Right cardiac atrium (tissue), 5 donors: ENCODE data around the gene ITPKC. TPM values are rescaled to one million over a fixed set of nuclear protein-coding genes. Genes with fewer than 3 reads are reported as not detected.
"Not testable (repeated sequence)": the region's sequence is repeated elsewhere in the genome, so short reads cannot be mapped to it uniquely, and the experiment has no call there.

ENCODE experiments used
- ATAC-seq, 2 donors: fragments of 200-7000 bp; cut with Tn5 transposase; one replicate each; pipeline versions ENCODE4 v1.8.0 to v1.9.1; 2020; ENCODE audit warnings: moderate library complexity in 2 of 2, mild to moderate bottlenecking in 1 of 2
- DNase-seq, 3 donors: peaks; one replicate each; pipeline ENCODE4 v3.0.0-alpha.2; 2020
- H3K27ac ChIP-seq: one replicate; pipeline ENCODE4 v1.5.1; 2013; ENCODE audit warnings: mild to moderate bottlenecking, low read length, control low read depth, moderate library complexity
- H3K27me3 ChIP-seq: one replicate; pipeline ENCODE4 v1.6.1; 2013; ENCODE audit not compliant: control insufficient read depth, insufficient read depth
- H3K4me1 ChIP-seq: one replicate; pipeline ENCODE4 v1.6.1; 2013; ENCODE audit warnings: low read length; ENCODE audit not compliant: control insufficient read depth, insufficient read depth
- H3K4me3 ChIP-seq: one replicate; pipeline ENCODE4 v1.5.1; 2013; ENCODE audit warnings: low read length, control low read depth
- H3K9me3 ChIP-seq: one replicate; pipeline ENCODE4 v1.6.1; 2013; ENCODE audit warnings: low read length; ENCODE audit not compliant: control insufficient read depth
- WGBS: extraction: QIAGEN DNeasy Blood & Tissue Kit; methylation state at CpG from one replicate; pipeline ENCODE4 v1.1.7; 2013; 5-methylcytosine and 5-hydroxymethylcytosine counted together
- intact Hi-C, 4 donors: fragments of 100-400 bp; cut with DNase I; formaldehyde crosslinking; loops; one replicate each; pipeline versions ENCODE4 v1.11.0 to v1.14.0; 2022 to 2023
- polyA plus RNA-seq: library from polyadenylated mRNA; stranded (reverse); fragments of 200-250 nt; gene quantifications from one replicate; pipeline ENCODE4 v1.2.3, GENCODE V29; 2013
- total RNA-seq, 4 donors: library from RNA; stranded (reverse); fragmentation: NEBNext Ultra II Directional; extraction: Animal tissue kit (Norgen Biotek cat#: 25700); gene quantifications; one replicate each; pipeline ENCODE4 v1.2.1, GENCODE V29; 2021
- donor health status: healthy with polysubstance abuse.
- donor health status: DM: no; HTN: yes; CAD: no.
- donor health status: DM: no; HTN: no; CAD: no.
- donor health status: DM: no; HTN: yes; CAD: no; lungs with severe emphysema.
- donor health status: DM: yes; HTN: yes; CAD: no.

ITPKC gene
- total and polyA plus RNA-seq, 5 donors: 7.6 to 15.8 (median 12.4) TPM

DNA sequence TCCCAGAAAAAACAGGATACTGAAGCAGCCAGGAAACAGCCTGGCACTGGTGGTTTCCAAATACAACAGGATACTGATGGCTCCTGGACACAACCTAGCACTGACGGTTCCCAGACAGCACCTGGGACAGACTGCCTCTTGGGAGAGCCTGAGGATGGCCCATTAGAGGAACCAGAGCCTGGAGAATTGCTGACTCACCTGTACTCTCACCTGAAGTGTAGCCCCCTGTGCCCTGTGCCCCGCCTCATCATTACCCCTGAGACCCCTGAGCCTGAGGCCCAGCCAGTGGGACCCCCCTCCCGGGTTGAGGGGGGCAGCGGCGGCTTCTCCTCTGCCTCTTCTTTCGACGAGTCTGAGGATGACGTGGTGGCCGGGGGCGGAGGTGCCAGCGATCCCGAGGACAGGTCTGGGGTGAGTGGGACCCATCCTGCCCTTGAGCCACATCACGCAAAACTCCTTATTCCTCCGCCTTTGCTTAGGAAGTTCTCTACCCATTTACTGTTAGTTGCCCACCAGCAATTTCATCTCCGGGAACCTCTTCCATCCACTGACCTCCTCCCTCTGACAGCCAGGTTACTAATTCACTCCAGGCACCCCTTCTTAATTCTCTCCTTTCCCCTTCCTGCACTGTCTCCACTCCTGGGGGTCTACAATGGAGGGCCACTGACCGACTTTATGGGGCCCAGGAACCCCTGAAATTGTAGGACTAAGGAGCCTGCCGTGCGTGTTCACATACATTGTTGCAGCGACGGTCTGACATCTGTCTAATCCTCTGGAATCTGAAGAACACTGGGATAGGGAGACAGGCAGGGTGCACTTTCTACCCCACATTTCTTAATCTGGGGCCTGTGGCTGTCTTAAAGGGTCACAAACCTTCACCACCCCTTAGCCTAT, 1.2 kb downstream of the ITPKC start:
- no peaks in the 10 kb centered on the region for H3K27me3 ChIP-seq
- ATAC-seq (no peak), DNase-seq (peak; percentile 52 to 80 (median 78))
- WGBS: 31% methylated on average over 20 of the region's 20 CpGs
- peak overlapping the region; percentile 99 for H3K27ac ChIP-seq
- peak overlapping the region; percentile 89 for H3K4me3 ChIP-seq
- peaks cover 14% of the 10 kb centered on the region for H3K4me1 ChIP-seq
- no peaks in the 10 kb centered on the region for H3K9me3 ChIP-seq
- intact Hi-C loops: loop anchor here in 1 of 4 donors (10.0 kb wide), 1 partner anchor 53 kb away; no protein-coding TSS in a partner anchor

DNA sequence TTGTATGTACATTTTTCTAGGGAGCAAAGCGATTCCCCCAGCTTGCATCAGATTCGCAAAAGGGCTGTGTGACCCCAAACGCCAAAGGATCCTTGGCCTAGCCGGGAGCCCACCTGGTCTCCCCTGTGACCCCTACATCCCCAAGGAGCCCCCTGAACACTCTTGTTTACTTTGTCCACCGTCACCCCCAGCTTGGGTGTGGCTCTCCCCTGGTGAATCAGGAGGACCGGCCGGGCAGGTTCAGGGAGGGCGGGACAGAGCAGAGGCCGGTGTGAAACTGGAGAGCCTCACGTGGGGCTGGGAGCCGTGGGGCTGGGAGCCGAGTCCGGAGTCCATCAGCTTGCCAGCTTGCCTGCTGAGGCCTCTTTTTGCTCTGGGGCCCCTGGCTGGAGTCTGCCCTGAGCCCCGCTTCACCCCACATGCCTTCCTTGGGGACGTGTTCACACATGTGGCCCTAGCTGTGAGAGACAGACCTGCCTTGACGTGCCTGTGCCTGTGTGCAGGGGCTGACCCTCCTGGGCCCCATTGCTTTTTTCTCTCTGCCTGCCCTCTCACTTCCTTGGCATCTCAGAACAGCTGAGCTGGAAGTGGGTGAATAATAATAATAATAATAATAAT, 2.0 kb downstream of the ITPKC start:
- DNase-seq (peak; percentile 61 to 83 (median 76)), ATAC-seq (no peak)
- Histone ChIP-seq H3K9me3 (no peaks in the 10 kb centered on the region), H3K27me3 (no peaks in the 10 kb centered on the region), H3K4me3 (peak overlapping the region; percentile 89), H3K27ac (peak overlapping the region; percentile 99), H3K4me1 (peaks cover 15% of the 10 kb centered on the region)
- 5% methylated on average over 16 of the region's 16 CpGs for WGBS
- intact Hi-C loops: loop anchor here in 1 of 4 donors (10.0 kb wide), 1 partner anchor 54 kb away; no protein-coding TSS in a partner anchor

DNA sequence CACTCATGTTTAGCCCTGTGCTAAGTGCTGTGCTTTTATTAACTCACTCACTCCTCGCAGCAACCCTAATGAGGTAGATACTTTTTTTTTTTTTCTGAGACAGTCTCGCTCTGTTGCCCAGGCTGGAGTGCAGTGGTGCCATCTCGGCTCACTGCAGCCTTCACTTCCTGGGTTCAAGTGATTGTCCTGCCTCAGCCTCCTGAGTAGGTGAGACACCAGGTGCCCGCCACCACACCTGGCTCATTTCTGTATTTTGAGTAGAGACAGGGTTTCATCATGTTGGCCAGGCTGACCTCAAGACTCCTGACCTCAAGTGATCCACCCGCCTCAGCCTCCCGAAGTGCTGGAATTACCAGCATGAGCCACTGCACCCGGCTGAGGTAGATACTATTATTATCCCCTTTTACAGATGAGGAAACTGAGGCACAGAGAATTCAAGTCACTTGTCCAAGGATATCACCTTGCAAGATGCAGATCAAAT, 2.5 kb downstream of the ITPKC start:
- Histone ChIP-seq H3K4me3 (peak overlapping the region; percentile 89), H3K27ac (peak overlapping the region; percentile 59), H3K4me1 (peaks cover 21% of the 10 kb centered on the region), H3K9me3 (no peaks in the 10 kb centered on the region), H3K27me3 (no peaks in the 10 kb centered on the region)
- DNase-seq: no peak
- intact Hi-C loops: loop anchor here in 1 of 4 donors (10.0 kb wide), 1 partner anchor 55 kb away; no protein-coding TSS in a partner anchor
- no peak for ATAC-seq
- 53% methylated on average over 7 of the region's 7 CpGs for WGBS

DNA sequence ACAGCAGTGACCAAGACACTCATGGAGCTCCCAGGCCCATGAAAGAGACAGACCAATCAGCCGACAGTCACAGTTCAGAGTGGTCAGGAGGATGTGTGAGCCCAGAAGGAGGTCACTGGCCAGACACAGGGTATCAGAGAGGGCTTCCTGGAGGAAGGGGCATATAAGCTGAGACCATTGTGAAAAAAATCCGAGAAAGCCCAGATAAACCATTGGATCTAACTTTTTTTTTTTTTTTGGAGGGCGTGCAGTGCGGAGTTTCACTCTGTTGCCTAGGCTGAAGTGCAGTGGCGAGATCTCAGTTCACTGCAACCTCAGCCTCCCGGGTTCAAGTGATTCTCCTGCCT, 4.2 kb downstream of the ITPKC start:
- Histone ChIP-seq H3K4me3 (peak overlapping the region; percentile 35), H3K4me1 (peaks cover 18% of the 10 kb centered on the region), H3K27ac (peak overlapping the region; percentile 98), H3K9me3 (no peaks in the 10 kb centered on the region), H3K27me3 (no peaks in the 10 kb centered on the region)
- intact Hi-C loops: no loop called here
- ATAC-seq (no peak), DNase-seq (no peak)
- 85% methylated on average over 6 of the region's 6 CpGs for WGBS

DNA sequence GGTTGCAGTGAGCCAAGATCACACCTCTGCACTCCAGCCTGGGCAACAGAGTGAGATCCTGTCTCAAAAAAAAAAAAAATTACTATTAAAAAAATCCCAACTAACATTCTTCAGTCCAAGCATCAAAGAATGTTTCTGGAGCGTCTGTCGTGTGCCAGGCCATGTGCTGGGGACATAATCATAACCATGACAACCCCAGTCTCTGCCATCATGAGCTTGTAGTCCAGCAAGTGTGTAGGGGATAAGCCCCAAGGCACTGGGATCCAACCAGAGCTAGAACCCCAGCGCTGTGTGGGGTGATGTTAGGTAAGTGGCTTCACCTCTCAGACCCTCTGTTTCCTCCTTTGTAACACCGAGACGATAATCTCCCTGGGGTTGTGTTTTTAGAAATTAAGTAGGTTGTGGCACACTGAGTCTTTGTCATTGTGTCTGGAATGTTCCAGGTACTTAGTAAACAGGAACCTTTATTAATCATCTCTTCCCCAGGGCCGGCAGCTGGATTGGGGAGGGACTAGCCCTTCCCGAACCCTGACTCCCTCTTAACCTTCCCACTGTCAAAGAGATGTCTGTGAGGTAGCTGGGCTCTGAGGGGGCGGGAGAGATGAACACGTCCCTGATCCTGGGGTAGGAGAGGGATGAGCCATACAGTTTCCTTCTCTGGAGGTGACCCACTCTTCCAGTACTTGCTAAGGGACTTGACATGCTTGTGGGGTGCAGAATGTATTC, 5.2 kb downstream of the ITPKC start:
- no peak for DNase-seq

DNA sequence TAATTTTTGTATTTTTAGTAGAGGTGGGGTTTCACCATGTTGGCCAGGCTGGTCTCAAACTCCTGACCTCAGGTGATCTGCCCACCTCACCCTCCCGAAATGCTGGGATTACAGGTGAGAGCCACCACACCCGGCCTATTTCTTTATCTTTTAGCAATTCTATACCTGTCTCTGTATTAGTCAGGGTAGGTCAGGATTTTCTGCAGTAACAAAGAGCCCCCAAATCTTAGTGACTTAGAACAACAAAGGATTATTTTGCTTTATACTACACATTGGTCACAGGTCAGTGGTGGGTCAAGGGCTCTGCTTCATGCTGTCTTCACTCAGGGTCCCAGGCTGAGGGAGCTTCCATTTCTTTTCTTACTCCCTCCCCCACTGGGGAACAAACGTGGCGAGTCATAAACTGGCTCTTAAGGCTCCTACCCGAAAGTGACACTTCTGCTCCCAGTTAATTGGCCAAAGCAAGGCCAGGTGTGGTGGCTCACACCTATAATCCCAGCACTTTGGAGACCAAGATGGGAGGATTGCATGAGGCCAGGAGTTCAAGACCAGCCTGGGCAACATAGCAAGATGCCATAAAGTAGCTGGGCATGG, 6.8 kb downstream of the ITPKC start:
- DNase-seq (peak in 1 of 3 donors; percentile 14), ATAC-seq (no peak)
- Histone ChIP-seq H3K9me3 (no peaks in the 10 kb centered on the region), H3K27ac (peak overlapping the region; percentile 39), H3K4me1 (peaks cover 18% of the 10 kb centered on the region), H3K4me3 (no peak overlapping the region), H3K27me3 (no peaks in the 10 kb centered on the region)
- intact Hi-C loops: no loop called here
- 95% methylated on average over 5 of the region's 5 CpGs for WGBS

More for the DNA sequence above, 5.2 kb downstream of the ITPKC start:
- intact Hi-C loops: no loop called here
- WGBS: 62% methylated on average over 9 of the region's 9 CpGs
- no peak overlapping the region for H3K4me3 ChIP-seq
- H3K4me1 ChIP-seq: peaks cover 18% of the 10 kb centered on the region
- H3K27me3 ChIP-seq: no peaks in the 10 kb centered on the region
- H3K9me3 ChIP-seq: no peaks in the 10 kb centered on the region
- H3K27ac ChIP-seq: peak overlapping the region; percentile 67
- no peak for ATAC-seq

DNA sequence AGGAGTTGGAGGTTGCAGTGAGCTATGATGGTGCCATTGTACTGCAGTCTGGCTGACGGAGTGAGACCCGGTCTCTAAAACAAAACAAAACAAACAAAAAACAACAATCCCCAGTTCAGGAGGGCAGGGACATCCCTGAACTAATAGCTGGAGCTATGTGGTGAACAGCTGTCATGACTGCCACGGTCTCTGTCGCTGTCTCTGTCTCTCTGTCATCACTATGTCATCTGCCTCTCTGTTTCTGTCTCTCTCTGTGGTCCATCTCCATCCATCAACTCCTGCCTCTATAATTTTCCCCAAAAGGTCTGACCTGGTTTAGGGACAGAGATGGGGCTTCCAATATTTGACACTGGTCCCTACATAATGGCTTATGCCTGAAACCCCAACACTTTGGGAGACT, 7.4 kb downstream of the ITPKC start:
- 98% methylated on average over 4 of the region's 4 CpGs for WGBS

DNA sequence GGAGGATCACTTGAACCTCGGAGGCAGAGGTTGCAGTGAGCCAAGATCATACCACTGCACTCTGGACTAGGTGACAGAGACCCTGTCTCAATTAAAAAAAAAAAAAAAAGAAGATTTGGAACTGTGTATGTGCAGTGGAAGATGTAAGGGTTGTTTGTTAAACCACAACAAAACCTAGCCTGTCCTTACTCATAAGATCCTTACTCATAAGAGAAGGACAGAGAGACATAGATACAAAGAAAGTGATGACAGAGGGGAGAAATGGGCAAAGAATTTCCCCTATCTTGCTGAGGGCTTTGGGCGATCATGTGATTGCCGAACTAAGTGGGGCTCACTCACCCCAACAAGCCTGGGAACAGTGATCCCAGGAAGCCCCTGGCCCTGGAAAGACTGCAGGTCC, 7.9 kb downstream of the ITPKC start:
- H3K27ac ChIP-seq: no peak overlapping the region
- H3K4me1 ChIP-seq: peaks cover 18% of the 10 kb centered on the region
- no peak for ATAC-seq
- H3K4me3 ChIP-seq: no peak overlapping the region
- peak in 1 of 3 donors; percentile 9 for DNase-seq
- H3K9me3 ChIP-seq: no peaks in the 10 kb centered on the region
- 94% methylated on average over 3 of the region's 3 CpGs for WGBS
- intact Hi-C loops: no loop called here
- H3K27me3 ChIP-seq: no peaks in the 10 kb centered on the region

More for the DNA sequence above, 7.4 kb downstream of the ITPKC start:
- Histone ChIP-seq H3K9me3 (no peaks in the 10 kb centered on the region), H3K27me3 (no peaks in the 10 kb centered on the region), H3K4me1 (peaks cover 18% of the 10 kb centered on the region), H3K4me3 (no peak overlapping the region), H3K27ac (peak overlapping the region; percentile 39)
- intact Hi-C loops: no loop called here
- no peak for ATAC-seq
- no peak for DNase-seq

DNA sequence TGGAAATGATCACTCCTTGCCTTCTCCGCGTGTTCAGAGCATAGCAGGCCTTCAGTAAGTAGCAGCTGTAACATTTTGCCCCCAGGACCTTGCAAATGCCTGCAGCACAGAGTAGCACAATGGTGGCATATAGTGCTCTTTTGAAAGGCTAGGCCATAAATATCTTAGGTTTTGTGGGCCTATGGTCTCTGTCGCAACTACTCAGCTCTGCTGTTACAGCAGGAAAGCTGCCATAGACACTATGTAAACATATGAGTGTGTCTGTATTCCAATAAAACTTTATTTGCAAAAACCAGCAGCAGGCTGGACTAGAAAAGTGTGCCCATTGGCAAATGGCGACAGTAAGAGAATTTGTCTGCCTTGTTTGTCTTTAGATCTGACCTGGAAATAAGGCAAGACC, 9.4 kb downstream of the ITPKC start:
- H3K4me1 ChIP-seq: peaks cover 11% of the 10 kb centered on the region
- DNase-seq: no peak
- no peaks in the 10 kb centered on the region for H3K27me3 ChIP-seq
- no peak overlapping the region for H3K4me3 ChIP-seq
- 97% methylated on average over 4 of the region's 4 CpGs for WGBS
- no peaks in the 10 kb centered on the region for H3K9me3 ChIP-seq
- no peak for ATAC-seq
- no peak overlapping the region for H3K27ac ChIP-seq
- intact Hi-C loops: no loop called here

DNA sequence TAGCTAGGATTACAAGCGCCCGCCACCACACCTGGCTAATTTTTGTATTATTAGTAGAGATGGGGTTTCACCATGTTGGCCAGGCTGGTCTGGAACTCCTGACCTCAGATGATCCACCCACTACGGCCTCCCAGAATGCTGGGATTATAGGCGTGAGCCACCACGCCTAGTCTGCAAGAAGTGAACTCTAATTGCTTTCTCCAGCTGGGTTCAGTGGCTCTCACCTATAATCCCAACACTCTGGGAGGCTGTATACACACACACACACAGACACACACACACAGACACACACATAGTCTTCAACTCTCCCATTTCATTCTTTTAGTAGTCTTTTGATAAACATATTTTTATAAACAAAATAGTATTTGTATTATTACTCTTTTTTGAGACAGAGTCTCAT, 13.2 kb downstream of the ITPKC start:
- ATAC-seq, H3K27ac ChIP-seq, DNase-seq, H3K4me1 ChIP-seq, intact Hi-C loops, H3K9me3 ChIP-seq, H3K4me3 ChIP-seq, H3K27me3 ChIP-seq: not testable (repeated sequence)
- 90% methylated on average over 5 of the region's 5 CpGs for WGBS
